ENCODE data around the gene HOMER2.

- TF ChIP-seq, protein P1, sequence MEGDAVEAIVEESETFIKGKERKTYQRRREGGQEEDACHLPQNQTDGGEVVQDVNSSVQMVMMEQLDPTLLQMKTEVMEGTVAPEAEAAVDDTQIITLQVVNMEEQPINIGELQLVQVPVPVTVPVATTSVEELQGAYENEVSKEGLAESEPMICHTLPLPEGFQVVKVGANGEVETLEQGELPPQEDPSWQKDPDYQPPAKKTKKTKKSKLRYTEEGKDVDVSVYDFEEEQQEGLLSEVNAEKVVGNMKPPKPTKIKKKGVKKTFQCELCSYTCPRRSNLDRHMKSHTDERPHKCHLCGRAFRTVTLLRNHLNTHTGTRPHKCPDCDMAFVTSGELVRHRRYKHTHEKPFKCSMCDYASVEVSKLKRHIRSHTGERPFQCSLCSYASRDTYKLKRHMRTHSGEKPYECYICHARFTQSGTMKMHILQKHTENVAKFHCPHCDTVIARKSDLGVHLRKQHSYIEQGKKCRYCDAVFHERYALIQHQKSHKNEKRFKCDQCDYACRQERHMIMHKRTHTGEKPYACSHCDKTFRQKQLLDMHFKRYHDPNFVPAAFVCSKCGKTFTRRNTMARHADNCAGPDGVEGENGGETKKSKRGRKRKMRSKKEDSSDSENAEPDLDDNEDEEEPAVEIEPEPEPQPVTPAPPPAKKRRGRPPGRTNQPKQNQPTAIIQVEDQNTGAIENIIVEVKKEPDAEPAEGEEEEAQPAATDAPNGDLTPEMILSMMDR (IDR thresholded peaks at IDR 0.05 in 8 of 11, conservative IDR thresholded peaks at IDR 0.05 in 3 of 11): no peak
- TF ChIP-seq POLR2AphosphoS5 (IDR thresholded peaks at IDR 0.05) (no peak), POLR2A (IDR thresholded peaks at IDR 0.05) (no peak)
Measured at GRCh38 chr15:82898961-82899360, 53.6 kb downstream of the HOMER2 start.
